Mucosa of gallbladder (tissue), 1 donor: ENCODE results near the gene COMMD4. TPM values are rescaled to one million over a fixed set of nuclear protein-coding genes. Genes with fewer than 3 reads are reported as not detected.
"Not testable (repeated sequence)": the region's sequence is repeated elsewhere in the genome, so short reads cannot be mapped to it uniquely, and the experiment has no call there.

Source experiments
- DNase-seq: peaks from one replicate; pipeline ENCODE4 v3.0.0-alpha.2; 2020; ENCODE audit warnings: low spot score
- total RNA-seq: library from RNA; stranded (reverse); gene quantifications from one replicate; pipeline ENCODE4 v1.2.1, GENCODE V29; 2021
- donor health status: DM: no; HTN: no; CAD: no.

Gene COMMD4
- 57.6 TPM for total RNA-seq

GRCh38 chr15:75335705-75336355 lies at the start of gene COMMD4:
COMMD4 (plus strand) TSS chr15:75336063; CDS start chr15:75336090, 27 bp downstream.
- DNase-seq: peak; percentile 95

- not testable (repeated sequence) for DNase-seq
Observed at GRCh38 chr15:75293660-75294059, 42.2 kb upstream of the COMMD4 start.

- not testable (repeated sequence) for DNase-seq
Observed at GRCh38 chr15:75298541-75299310, 37.1 kb upstream of the COMMD4 start.

- DNase-seq: peak; percentile 47
Observed at GRCh38 chr15:75299311-75299688, 36.6 kb upstream of the COMMD4 start.

GRCh38 chr15:75300026-75300425 lies 35.8 kb upstream of the COMMD4 start:
- not testable (repeated sequence) for DNase-seq

- DNase-seq: no peak
Observed at GRCh38 chr15:75302318-75302717, 33.5 kb upstream of the COMMD4 start.

- DNase-seq: not testable (repeated sequence)
Observed at GRCh38 chr15:75302753-75303152, 33.1 kb upstream of the COMMD4 start.

GRCh38 chr15:75306188-75306587 lies 29.7 kb upstream of the COMMD4 start:
- no peak for DNase-seq

GRCh38 chr15:75307778-75308390 lies 28.0 kb upstream of the COMMD4 start:
- DNase-seq: peak; percentile 46

- DNase-seq: no peak
Observed at GRCh38 chr15:75309711-75310110, 26.2 kb upstream of the COMMD4 start.

- not testable (repeated sequence) for DNase-seq
Observed at GRCh38 chr15:75312548-75312947, 23.3 kb upstream of the COMMD4 start.

GRCh38 chr15:75313116-75313845 lies 22.6 kb upstream of the COMMD4 start:
- no peak for DNase-seq

GRCh38 chr15:75314552-75315290 lies 21.1 kb upstream of the COMMD4 start:
- no peak for DNase-seq

- DNase-seq: not testable (repeated sequence)
Observed at GRCh38 chr15:75319231-75319897, 16.5 kb upstream of the COMMD4 start.

- no peak for DNase-seq
Observed at GRCh38 chr15:75321711-75322110, 14.2 kb upstream of the COMMD4 start.

- no peak for DNase-seq
Observed at GRCh38 chr15:75325922-75326321, 9.9 kb upstream of the COMMD4 start.

GRCh38 chr15:75327005-75327404 lies 8.9 kb upstream of the COMMD4 start:
- DNase-seq: no peak

GRCh38 chr15:75327491-75327890 lies 8.4 kb upstream of the COMMD4 start:
- DNase-seq: no peak

GRCh38 chr15:75328493-75329314 lies 7.2 kb upstream of the COMMD4 start:
- DNase-seq: no peak

GRCh38 chr15:75329571-75329970 lies 6.3 kb upstream of the COMMD4 start:
- DNase-seq: no peak
